Left lung (tissue), 14 donors: Measurements from ENCODE around the gene NPS. TPM values are rescaled to one million over a fixed set of nuclear protein-coding genes. Genes with fewer than 3 reads are reported as not detected.

ENCODE experiments used
- ATAC-seq: fragments of 200-7000 bp; cut with Tn5 transposase; one replicate; pipeline ENCODE4 v1.9.1; 2020; ENCODE audit warnings: moderate library complexity
- DNase-seq, 4 donors: peaks; one replicate each; pipeline ENCODE4 v3.0.0-alpha.2; 2013 to 2020
- H3K27ac ChIP-seq, 2 donors: fragments of 200-600 bp; sonication (generic) in 1 of 2; one replicate each; pipeline versions ENCODE4 v1.5.0 to v1.8.0; 2020 to 2021
- H3K27me3 ChIP-seq, 2 donors: fragments of 200-600 bp; sonication (generic) in 1 of 2; one replicate each; pipeline versions ENCODE4 v1.5.0 to v1.8.0; 2020 to 2021
- H3K36me3 ChIP-seq, 2 donors: fragments of 200-600 bp; sonication (generic) in 1 of 2; one replicate each; pipeline versions ENCODE4 v1.5.0 to v1.8.0; 2020 to 2021
- H3K4me1 ChIP-seq, 2 donors: fragments of 200-600 bp; one replicate each; pipeline ENCODE4 v1.8.0; 2021
- H3K4me3 ChIP-seq, 2 donors: fragments of 200-600 bp; sonication (generic) in 1 of 2; one replicate each; pipeline versions ENCODE4 v1.5.0 to v1.8.0; 2020 to 2021; ENCODE audit warnings: mild to moderate bottlenecking in 1 of 2
- H3K9me3 ChIP-seq, 2 donors: fragments of 200-600 bp; sonication (generic) in 1 of 2; one replicate each; pipeline versions ENCODE4 v1.5.0 to v1.8.0; 2020 to 2021
- intact Hi-C, 2 donors: fragments of 100-400 bp; cut with DNase I; formaldehyde crosslinking; loops; one replicate each; pipeline versions ENCODE4 v1.11.2 to v1.14.2; 2022
- long read RNA-seq, 12 donors: library from polyadenylated mRNA in 2 of 12; unstranded in 2 of 12; transcript quantifications; one replicate each; pipeline ENCODE4 v2.0.0 and lab custom pipeline, GENCODE V29; 2019 to 2026
- polyA plus RNA-seq, 6 donors: library from polyadenylated mRNA; unstranded; fragments of 120-200 nt; gene quantifications; one replicate each; pipeline ENCODE4 v1.2.1, GENCODE V29; 2013; ENCODE audit not compliant: insufficient read length in 6 of 6
- total RNA-seq, 2 donors: library from RNA; stranded (reverse); fragmentation: NEBNext Ultra II Directional; extraction: Animal tissue kit (Norgen Biotek cat#: 25700); gene quantifications; one replicate each; pipeline ENCODE4 v1.2.1, GENCODE V29; 2021
- TF ChIP-seq, protein P1 (sequence below), 2 donors: fragments of 200-600 bp; sonication (generic) in 1 of 2; IDR thresholded peaks; one replicate each; pipeline versions ENCODE4 v1.5.0 to v1.8.0; 2021; ENCODE audit warnings: antibody characterized with exemption in 2 of 2
- donor health status: DM: no; HTN: yes; CAD: no.
- donor health status: DM: no; HTN: no; CAD: no.

The NPS gene, protein sequence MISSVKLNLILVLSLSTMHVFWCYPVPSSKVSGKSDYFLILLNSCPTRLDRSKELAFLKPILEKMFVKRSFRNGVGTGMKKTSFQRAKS
- total RNA-seq (not detected), polyA plus RNA-seq (not detected)
- long read RNA-seq, donor 1: 0 reads
- long read RNA-seq, donor 2: 0 reads
- long read RNA-seq, donor 3: 0 reads
- long read RNA-seq, donor 4: 0 reads
- long read RNA-seq, donor 5: 0 reads
- long read RNA-seq, donor 6: 0 reads
- long read RNA-seq, donor 7: 0 reads
- long read RNA-seq, donor 8: 0 reads
- long read RNA-seq, donor 9: 0 reads
- long read RNA-seq, donor 10: 0 reads
- long read RNA-seq, donor 11: 0 reads
- long read RNA-seq, donor 12: 0 reads

DNA sequence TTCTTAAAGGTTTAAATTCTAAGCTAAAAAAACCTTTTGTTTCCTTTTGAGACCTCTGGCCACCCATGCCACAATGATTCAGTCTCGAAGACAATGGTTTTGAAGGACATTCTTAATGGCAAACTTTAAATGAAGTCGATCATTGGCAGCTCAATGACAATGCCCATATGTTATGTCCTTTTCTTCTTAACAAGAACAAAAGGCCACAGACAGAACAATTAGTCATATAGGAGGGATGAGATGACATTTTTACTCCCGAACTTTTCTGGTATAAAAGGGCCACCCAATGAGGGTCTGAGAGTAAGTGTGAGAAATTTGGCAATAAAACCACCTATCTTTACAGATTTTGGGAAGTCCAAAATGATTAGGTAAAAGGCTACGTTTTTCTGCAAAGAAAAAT lies at the start of gene NPS:
Gene NPS, plus strand, starts transcription at position 301 of the 400 bp plus-strand sequence. Its CDS starts 60 bp downstream, at position 361.
- no peak within 1 kb of the TSS for H3K27ac ChIP-seq
- intact Hi-C loops: no loop called here
- H3K27me3 ChIP-seq: no peaks in the 10 kb centered on the region
- ATAC-seq (no peak), DNase-seq (no peak)
- no peak within 1 kb of the TSS for H3K4me3 ChIP-seq
- no peaks in the 10 kb centered on the region for H3K4me1 ChIP-seq
- TF ChIP-seq, protein P1, sequence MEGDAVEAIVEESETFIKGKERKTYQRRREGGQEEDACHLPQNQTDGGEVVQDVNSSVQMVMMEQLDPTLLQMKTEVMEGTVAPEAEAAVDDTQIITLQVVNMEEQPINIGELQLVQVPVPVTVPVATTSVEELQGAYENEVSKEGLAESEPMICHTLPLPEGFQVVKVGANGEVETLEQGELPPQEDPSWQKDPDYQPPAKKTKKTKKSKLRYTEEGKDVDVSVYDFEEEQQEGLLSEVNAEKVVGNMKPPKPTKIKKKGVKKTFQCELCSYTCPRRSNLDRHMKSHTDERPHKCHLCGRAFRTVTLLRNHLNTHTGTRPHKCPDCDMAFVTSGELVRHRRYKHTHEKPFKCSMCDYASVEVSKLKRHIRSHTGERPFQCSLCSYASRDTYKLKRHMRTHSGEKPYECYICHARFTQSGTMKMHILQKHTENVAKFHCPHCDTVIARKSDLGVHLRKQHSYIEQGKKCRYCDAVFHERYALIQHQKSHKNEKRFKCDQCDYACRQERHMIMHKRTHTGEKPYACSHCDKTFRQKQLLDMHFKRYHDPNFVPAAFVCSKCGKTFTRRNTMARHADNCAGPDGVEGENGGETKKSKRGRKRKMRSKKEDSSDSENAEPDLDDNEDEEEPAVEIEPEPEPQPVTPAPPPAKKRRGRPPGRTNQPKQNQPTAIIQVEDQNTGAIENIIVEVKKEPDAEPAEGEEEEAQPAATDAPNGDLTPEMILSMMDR (IDR thresholded peaks at IDR 0.05): no peak
- peaks cover 0 to 21% of the 10 kb centered on the region in 2 donors for H3K9me3 ChIP-seq
- H3K36me3 ChIP-seq: no peaks in the 10 kb centered on the region

DNA sequence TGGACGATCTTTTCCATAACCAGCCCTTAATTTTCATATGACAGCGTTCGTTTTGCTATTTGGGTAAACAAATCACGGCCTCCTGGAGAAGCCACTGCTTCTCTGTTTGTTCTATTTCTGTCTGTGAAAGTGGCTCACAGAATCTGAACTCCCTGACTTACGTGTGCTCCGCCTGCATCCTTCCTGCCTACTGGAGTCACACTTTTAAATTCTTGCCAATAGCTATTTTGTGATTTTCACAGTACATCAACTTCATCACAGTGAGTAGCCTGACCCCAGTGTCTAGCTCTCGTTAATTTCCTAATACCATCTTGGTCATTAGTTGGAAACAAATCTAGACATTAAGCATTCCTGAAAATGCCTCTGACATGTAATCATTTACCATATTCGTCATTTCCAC lies 49.0 kb upstream of the NPS start:
- no peaks in the 10 kb centered on the region for H3K36me3 ChIP-seq
- DNase-seq: no peak
- TF ChIP-seq, protein P1 (IDR thresholded peaks at IDR 0.05): no peak
- H3K4me1 ChIP-seq: no peaks in the 10 kb centered on the region
- no peak overlapping the region for H3K4me3 ChIP-seq
- no peak overlapping the region for H3K27ac ChIP-seq
- H3K9me3 ChIP-seq: no peaks in the 10 kb centered on the region
- intact Hi-C loops: no loop called here
- peaks cover 0 to 12% of the 10 kb centered on the region in 2 donors for H3K27me3 ChIP-seq
- no peak for ATAC-seq

DNA sequence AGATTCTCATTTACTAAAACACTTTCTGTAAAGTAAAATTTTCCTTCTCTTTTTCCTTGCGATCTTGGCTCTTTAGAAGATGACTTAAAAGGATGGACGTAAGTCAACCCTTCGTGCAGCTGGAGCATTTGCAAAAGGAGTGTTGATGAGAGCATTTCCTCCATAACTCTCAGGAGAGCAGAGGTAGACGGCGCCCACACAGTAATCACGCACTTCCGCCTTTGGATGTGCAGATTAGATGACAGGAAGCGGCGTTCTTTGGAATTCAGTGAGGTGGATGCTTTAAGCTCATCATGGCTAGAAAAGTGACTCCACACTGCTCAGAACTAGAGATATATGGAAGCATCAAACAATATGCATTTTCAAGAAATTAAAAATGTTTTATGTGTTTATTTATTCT lies 43.0 kb upstream of the NPS start:
- ATAC-seq: no peak
- TF ChIP-seq, protein P1 (IDR thresholded peaks at IDR 0.05): no peak
- Histone ChIP-seq H3K9me3 (no peaks in the 10 kb centered on the region), H3K27ac (no peak overlapping the region), H3K27me3 (peaks cover 0 to 4% of the 10 kb centered on the region in 2 donors), H3K4me3 (no peak overlapping the region), H3K36me3 (no peaks in the 10 kb centered on the region), H3K4me1 (no peaks in the 10 kb centered on the region)
- intact Hi-C loops: no loop called here
- no peak for DNase-seq

DNA sequence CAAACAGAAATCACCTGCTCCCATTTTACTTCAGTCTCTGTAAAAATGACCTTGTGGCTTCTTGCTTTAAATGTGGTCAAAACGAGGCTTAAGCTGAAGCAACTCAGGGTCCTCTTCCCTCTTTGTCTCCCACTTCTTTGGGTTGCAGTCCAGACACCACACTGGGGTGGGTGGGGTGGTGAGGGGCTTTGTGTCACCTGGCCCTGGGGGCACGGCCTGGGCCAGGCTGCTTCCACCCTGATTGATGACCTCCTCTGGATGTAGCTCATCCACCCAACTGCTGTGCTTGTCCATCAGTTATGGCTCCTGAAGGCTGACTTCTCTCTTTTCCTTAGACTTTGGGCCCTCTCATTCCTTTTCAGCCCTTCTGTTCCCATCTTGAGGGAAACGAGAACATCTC lies 26.8 kb upstream of the NPS start:
- H3K4me3 ChIP-seq: no peak overlapping the region
- no peak for DNase-seq
- no peak for ATAC-seq
- no peaks in the 10 kb centered on the region for H3K36me3 ChIP-seq
- TF ChIP-seq, protein P1 (IDR thresholded peaks at IDR 0.05): no peak
- no peaks in the 10 kb centered on the region for H3K9me3 ChIP-seq
- intact Hi-C loops: no loop called here
- no peaks in the 10 kb centered on the region for H3K27me3 ChIP-seq
- no peaks in the 10 kb centered on the region for H3K4me1 ChIP-seq
- H3K27ac ChIP-seq: no peak overlapping the region

DNA sequence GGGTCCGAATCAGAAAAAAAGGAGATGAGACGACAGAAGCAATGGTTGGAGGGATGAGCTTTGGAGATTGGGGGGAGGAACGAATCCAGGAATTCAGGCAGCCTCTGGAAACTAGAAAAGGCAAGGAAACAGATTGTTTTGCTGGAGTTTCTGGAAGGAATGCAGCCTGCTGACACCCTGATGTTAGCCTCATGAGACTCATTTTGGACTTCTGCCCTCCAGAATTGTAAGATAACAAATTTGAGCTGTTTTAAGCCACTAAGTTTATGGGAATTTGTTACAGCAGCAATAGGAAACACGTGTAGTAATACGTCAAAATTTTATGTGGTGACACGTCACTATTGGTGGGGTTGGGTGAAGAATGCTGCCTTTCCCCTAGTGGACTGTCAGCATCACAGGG lies 25.6 kb upstream of the NPS start:
- TF ChIP-seq, protein P1 (IDR thresholded peaks at IDR 0.05): no peak
- H3K4me1 ChIP-seq: no peaks in the 10 kb centered on the region
- no peak for ATAC-seq

More for the DNA sequence above, 25.6 kb upstream of the NPS start:
- Histone ChIP-seq H3K27ac (no peak overlapping the region), H3K36me3 (no peaks in the 10 kb centered on the region), H3K9me3 (no peaks in the 10 kb centered on the region), H3K4me3 (no peak overlapping the region), H3K27me3 (no peaks in the 10 kb centered on the region)
- intact Hi-C loops: no loop called here
- no peak for DNase-seq
